HepG2 (cell line): Measurements from ENCODE around the gene MPV17L2. TPM values are rescaled to one million over a fixed set of nuclear protein-coding genes. Genes with fewer than 3 reads are reported as not detected.

Experiments used
- E2F2 ChIP-seq: sonication (generic); formaldehyde crosslinking; IDR thresholded peaks from 2 replicates; pipeline ENCODE4 v1.4.0; 2020; ENCODE audit warnings: missing genetic modification reagents, borderline replicate concordance
- EZH2 ChIP-seq: conservative IDR thresholded peaks from 2 replicates; pipeline ENCODE4 v1.6.1; 2012; ENCODE audit warnings: mild to moderate bottlenecking, low read depth, low read length, moderate library complexity
- HES4 ChIP-seq: sonication (generic); formaldehyde crosslinking; IDR thresholded peaks from 2 replicates; pipeline ENCODE4 v1.9.0; 2021; ENCODE audit warnings: mild to moderate bottlenecking, missing genetic modification reagents, borderline replicate concordance
- MAFK ChIP-seq, 2 experiments: IDR thresholded peaks in 1 of 2; conservative IDR thresholded peaks in 1 of 2; 2 replicates each; pipeline ENCODE4 v1.6.1; 2011; ENCODE audit warnings: improper control_type of control experiment in 2 of 2, low read length in 2 of 2
- PAF1 ChIP-seq: IDR thresholded peaks from 2 replicates; pipeline ENCODE4 v1.6.1; 2016; ENCODE audit warnings: missing genetic modification reagents, missing compliant biosample characterization
- REXO4 ChIP-seq: sonication (generic); formaldehyde crosslinking; IDR thresholded peaks from 2 replicates; pipeline ENCODE4 v1.8.0; 2022; ENCODE audit warnings: missing genetic modification reagents, mild to moderate bottlenecking, borderline replicate concordance
- RXRB ChIP-seq: IDR thresholded peaks from 2 replicates; pipeline ENCODE4 v1.6.1; 2016; ENCODE audit warnings: borderline replicate concordance, missing genetic modification reagents, missing compliant biosample characterization
- SKI ChIP-seq: fragments of 450-650 bp; IDR thresholded peaks from one replicate; pipeline ENCODE4 v1.6.1; 2018; ENCODE audit warnings: mild to moderate bottlenecking; ENCODE audit not compliant: partially characterized antibody
- TMF1 ChIP-seq: sonication (generic); formaldehyde crosslinking; IDR thresholded peaks from 2 replicates; pipeline ENCODE4 v1.8.1; 2022; ENCODE audit warnings: low read depth, missing genetic modification reagents
- XRCC5 ChIP-seq: fragments of 200-400 bp; formaldehyde crosslinking; optimal IDR thresholded peaks from 2 replicates; pipeline ENCODE3; 2017; ENCODE audit warnings: mild to moderate bottlenecking, low read length
- ZFP1 ChIP-seq: IDR thresholded peaks from 2 replicates; pipeline ENCODE4 v1.6.1; 2016
- ZFP82 ChIP-seq: sonication (generic); formaldehyde crosslinking; IDR thresholded peaks from 2 replicates; pipeline ENCODE4 v1.5.1; 2020; ENCODE audit warnings: mild to moderate bottlenecking, missing genetic modification reagents, borderline replicate concordance
- ZFP90 ChIP-seq: sonication (generic); formaldehyde crosslinking; IDR thresholded peaks from 2 replicates; pipeline ENCODE4 v1.8.0; 2022; ENCODE audit warnings: missing genetic modification reagents, mild to moderate bottlenecking, inconsistent platforms, borderline replicate concordance
- ZMYM4 ChIP-seq: sonication (generic); formaldehyde crosslinking; IDR thresholded peaks from 2 replicates; pipeline ENCODE4 v1.8.1; 2023; ENCODE audit warnings: mild to moderate bottlenecking, missing genetic modification reagents
- ZNF143 ChIP-seq: sonication (generic); formaldehyde crosslinking; IDR thresholded peaks from 2 replicates; pipeline ENCODE4 v1.4.0; 2020; ENCODE audit warnings: missing genetic modification reagents
- ZNF329 ChIP-seq: sonication (generic); formaldehyde crosslinking; IDR thresholded peaks from 2 replicates; pipeline ENCODE4 v1.9.0; 2021; ENCODE audit warnings: low read depth, mild to moderate bottlenecking, missing genetic modification reagents
- ZNF343 ChIP-seq: sonication (generic); formaldehyde crosslinking; IDR thresholded peaks from 2 replicates; pipeline ENCODE4 v1.4.0; 2020; ENCODE audit warnings: mild to moderate bottlenecking, missing genetic modification reagents
- ZNF431 ChIP-seq: sonication (generic); formaldehyde crosslinking; IDR thresholded peaks from 2 replicates; pipeline ENCODE4 v1.9.0; 2022; ENCODE audit warnings: missing genetic modification reagents, low read depth, mild to moderate bottlenecking, borderline replicate concordance
- ZNF598 ChIP-seq: sonication (generic); formaldehyde crosslinking; IDR thresholded peaks from 2 replicates; pipeline ENCODE4 v1.5.1; 2020; ENCODE audit warnings: mild to moderate bottlenecking, missing genetic modification reagents, borderline replicate concordance
- ZNF768 ChIP-seq: sonication (generic); formaldehyde crosslinking; IDR thresholded peaks from 2 replicates; pipeline ENCODE4 v1.4.0; 2020; ENCODE audit warnings: missing genetic modification reagents
- ZNF878 ChIP-seq: sonication (generic); formaldehyde crosslinking; IDR thresholded peaks from 2 replicates; pipeline ENCODE4 v1.8.1; 2023; ENCODE audit warnings: mild to moderate bottlenecking, missing genetic modification reagents, moderate library complexity
- polyA plus RNA-seq, 8 experiments: library from polyadenylated mRNA; depleted of rRNA in 3 of 8; stranded (reverse) in 7 of 8; unstranded in 1 of 8; fragments of >200 nt; fragmentation: Illumina TruSeq in 4 of 8; extraction: Trizol in 4 of 8; gene quantifications; 2 replicates each; pipeline versions ENCODE4 v1.2.1 to v1.2.3, GENCODE V29; 2011 to 2016; ENCODE audit warnings: low read depth in 4 of 8, missing spikeins in 1 of 8, mixed read lengths in 1 of 8; ENCODE audit not compliant: insufficient read depth in 1 of 8
- total RNA-seq, 5 experiments: library from RNA; depleted of rRNA; stranded (reverse); fragments of >200 nt; fragmentation: Illumina TruSeq; extraction: Trizol; gene quantifications; 2 replicates each; pipeline ENCODE4 v1.2.3, GENCODE V29; 2016; ENCODE audit warnings: low read depth in 1 of 5
- TF ChIP-seq, protein P1 (sequence below): sonication (generic); formaldehyde crosslinking; conservative IDR thresholded peaks from 2 replicates; pipeline ENCODE4 v1.4.0; 2020; ENCODE audit warnings: missing genetic modification reagents
- TF ChIP-seq, protein P2 (sequence below): sonication (generic); formaldehyde crosslinking; IDR thresholded peaks from 2 replicates; pipeline ENCODE4 v1.4.0; 2020; ENCODE audit warnings: missing genetic modification reagents
- TF ChIP-seq, protein P3 (sequence below): IDR thresholded peaks from 2 replicates; pipeline ENCODE4 v1.6.1; 2016

MPV17L2 gene
- total and polyA plus RNA-seq, 2 of the 13 experiments (the other 11 are each of a cell fraction or from before 2014, with no cell fraction given): 13.6 to 16.7 TPM

- TF ChIP-seq, protein P1, sequence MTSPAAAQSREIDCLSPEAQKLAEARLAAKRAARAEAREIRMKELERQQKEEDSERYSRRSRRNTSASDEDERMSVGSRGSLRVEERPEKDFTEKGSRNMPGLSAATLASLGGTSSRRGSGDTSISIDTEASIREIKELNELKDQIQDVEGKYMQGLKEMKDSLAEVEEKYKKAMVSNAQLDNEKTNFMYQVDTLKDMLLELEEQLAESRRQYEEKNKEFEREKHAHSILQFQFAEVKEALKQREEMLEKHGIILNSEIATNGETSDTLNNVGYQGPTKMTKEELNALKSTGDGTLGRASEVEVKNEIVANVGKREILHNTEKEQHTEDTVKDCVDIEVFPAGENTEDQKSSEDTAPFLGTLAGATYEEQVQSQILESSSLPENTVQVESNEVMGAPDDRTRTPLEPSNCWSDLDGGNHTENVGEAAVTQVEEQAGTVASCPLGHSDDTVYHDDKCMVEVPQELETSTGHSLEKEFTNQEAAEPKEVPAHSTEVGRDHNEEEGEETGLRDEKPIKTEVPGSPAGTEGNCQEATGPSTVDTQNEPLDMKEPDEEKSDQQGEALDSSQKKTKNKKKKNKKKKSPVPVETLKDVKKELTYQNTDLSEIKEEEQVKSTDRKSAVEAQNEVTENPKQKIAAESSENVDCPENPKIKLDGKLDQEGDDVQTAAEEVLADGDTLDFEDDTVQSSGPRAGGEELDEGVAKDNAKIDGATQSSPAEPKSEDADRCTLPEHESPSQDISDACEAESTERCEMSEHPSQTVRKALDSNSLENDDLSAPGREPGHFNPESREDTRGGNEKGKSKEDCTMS (CRISPR knock-in tag): no peak
- TF ChIP-seq XRCC5 (peak; percentile 19), ZMYM4 (CRISPR knock-in tag) (no peak), ZFP82 (no peak), E2F2 (CRISPR knock-in tag) (no peak), EZH2 (no peak), ZFP1 (CRISPR knock-in tag) (no peak), ZNF598 (CRISPR knock-in tag) (no peak), REXO4 (no peak), PAF1 (CRISPR knock-in tag) (no peak), ZNF431 (CRISPR knock-in tag) (no peak), RXRB (CRISPR knock-in tag) (no peak), ZNF143 (no peak), TMF1 (CRISPR knock-in tag) (no peak), ZNF329 (CRISPR knock-in tag) (no peak), ZNF768 (CRISPR knock-in tag) (no peak), ZNF878 (CRISPR knock-in tag) (no peak), MAFK (conservative IDR thresholded peaks at IDR 0.05 in 1 of 2, IDR thresholded peaks at IDR 0.05 in 1 of 2; ENCODE audit: low read length in 2 of 2) (no peak), SKI (no peak), HES4 (CRISPR knock-in tag) (no peak), ZNF343 (CRISPR knock-in tag) (no peak), ZFP90 (CRISPR knock-in tag) (0 out of 2 replicates have a peak, but pooled peaks have one; percentile 22)
- TF ChIP-seq, protein P2, sequence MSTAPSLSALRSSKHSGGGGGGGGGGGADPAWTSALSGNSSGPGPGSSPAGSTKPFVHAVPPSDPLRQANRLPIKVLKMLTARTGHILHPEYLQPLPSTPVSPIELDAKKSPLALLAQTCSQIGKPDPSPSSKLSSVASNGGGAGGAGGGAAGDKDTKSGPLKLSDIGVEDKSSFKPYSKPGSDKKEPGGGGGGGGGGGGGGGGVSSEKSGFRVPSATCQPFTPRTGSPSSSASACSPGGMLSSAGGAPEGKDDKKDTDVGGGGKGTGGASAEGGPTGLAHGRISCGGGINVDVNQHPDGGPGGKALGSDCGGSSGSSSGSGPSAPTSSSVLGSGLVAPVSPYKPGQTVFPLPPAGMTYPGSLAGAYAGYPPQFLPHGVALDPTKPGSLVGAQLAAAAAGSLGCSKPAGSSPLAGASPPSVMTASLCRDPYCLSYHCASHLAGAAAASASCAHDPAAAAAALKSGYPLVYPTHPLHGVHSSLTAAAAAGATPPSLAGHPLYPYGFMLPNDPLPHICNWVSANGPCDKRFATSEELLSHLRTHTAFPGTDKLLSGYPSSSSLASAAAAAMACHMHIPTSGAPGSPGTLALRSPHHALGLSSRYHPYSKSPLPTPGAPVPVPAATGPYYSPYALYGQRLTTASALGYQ (CRISPR knock-in tag): peak; percentile 30; the same call in 1 of the 2 replicates
- TF ChIP-seq, protein P3, sequence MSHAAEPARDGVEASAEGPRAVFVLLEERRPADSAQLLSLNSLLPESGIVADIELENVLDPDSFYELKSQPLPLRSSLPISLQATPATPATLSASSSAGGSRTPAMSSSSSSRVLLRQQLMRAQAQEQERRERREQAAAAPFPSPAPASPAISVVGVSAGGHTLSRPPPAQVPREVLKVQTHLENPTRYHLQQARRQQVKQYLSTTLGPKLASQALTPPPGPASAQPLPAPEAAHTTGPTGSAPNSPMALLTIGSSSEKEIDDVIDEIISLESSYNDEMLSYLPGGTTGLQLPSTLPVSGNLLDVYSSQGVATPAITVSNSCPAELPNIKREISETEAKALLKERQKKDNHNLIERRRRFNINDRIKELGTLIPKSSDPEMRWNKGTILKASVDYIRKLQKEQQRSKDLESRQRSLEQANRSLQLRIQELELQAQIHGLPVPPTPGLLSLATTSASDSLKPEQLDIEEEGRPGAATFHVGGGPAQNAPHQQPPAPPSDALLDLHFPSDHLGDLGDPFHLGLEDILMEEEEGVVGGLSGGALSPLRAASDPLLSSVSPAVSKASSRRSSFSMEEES: no peak
Measured at GRCh38 chr19:18203863-18204393, 10.9 kb downstream of the MPV17L2 start, which contains the start of gene RAB3A (continued).
